ELF-1 (cell line): ENCODE results near the gene SRSF4.
"Not testable (repeated sequence)": the region's sequence is repeated elsewhere in the genome, so short reads cannot be mapped to it uniquely, and the experiment has no call there.

Experiments used
- DNase-seq: peaks from one replicate; pipeline ENCODE4 v3.0.0-alpha.2; 2016; ENCODE audit warnings: low read depth, low spot score

SRSF4 gene

DNA sequence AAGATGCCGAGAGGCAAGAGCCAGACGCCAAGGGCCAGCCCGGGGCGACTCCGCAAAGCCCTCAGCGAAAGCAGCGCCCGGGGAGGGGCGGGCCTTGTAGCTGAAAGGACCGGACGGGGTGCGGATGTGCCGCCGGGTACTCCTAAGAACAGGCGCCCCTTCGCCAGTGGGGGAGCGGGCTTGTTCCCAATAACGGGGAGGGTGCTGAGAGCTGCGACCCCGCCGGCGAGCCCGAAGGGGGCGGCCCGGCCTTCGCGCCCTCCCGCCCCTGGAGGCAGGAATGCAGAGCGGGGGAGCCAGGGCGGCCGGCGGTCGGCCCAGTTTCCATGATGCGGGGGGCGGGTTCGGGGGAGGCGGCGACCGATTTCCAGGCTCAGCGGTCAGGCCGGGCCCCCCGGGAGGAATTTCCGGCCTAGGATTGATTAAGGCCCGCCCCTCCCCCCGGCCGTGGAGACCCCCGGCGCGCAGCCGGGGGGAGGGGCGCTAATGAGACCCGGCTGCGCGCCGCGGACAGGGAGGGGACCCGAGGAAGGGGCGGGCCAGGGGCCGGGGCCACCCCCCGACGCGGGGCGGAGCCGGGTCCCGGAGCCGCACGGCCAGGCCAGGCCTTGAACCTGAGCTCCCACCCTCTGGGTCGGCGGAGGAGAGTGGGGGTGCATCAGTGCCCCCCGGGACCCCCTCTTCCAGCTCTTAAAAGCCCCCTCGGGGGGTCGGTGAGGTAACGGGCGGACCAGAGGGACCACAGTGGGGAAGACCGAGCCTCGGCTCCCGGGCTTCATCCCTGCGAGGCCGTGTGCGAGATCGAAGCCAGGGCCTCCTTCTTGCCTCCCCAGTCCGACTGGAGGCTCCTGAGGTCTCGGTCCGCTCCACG, 57.1 kb downstream of the SRSF4 start:
- DNase-seq = peak; percentile 92

DNA sequence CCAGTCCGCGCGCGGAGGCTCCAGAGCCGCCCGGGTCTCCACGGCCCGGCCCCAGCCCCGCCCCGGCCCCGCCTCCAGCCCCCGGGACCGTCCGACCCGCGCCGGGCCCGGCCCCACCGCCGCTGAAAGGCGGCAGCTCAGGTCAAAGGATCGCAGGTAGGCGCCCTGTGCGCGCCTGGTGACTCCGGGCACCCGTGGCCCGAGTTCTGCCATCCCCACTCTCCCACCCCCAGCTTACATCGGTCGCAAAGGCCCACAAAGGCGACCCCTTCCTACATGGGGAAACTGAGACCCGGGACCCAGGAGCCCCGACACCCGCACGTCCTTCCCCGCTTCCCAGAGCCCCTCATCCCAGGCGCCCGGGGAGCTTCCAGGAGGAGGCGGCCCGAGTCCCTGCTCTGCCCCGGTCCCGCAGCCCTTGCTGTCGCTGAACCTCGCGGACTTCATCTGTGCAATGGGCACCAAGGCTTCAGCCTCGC, 57.8 kb downstream of the SRSF4 start, which contains the start of gene TMEM200B:
TMEM200B (minus strand) TSS at position 17 of the 479 bp plus-strand sequence. CDS start 2,075 bp downstream, outside the sequence.
- no peak for DNase-seq

DNA sequence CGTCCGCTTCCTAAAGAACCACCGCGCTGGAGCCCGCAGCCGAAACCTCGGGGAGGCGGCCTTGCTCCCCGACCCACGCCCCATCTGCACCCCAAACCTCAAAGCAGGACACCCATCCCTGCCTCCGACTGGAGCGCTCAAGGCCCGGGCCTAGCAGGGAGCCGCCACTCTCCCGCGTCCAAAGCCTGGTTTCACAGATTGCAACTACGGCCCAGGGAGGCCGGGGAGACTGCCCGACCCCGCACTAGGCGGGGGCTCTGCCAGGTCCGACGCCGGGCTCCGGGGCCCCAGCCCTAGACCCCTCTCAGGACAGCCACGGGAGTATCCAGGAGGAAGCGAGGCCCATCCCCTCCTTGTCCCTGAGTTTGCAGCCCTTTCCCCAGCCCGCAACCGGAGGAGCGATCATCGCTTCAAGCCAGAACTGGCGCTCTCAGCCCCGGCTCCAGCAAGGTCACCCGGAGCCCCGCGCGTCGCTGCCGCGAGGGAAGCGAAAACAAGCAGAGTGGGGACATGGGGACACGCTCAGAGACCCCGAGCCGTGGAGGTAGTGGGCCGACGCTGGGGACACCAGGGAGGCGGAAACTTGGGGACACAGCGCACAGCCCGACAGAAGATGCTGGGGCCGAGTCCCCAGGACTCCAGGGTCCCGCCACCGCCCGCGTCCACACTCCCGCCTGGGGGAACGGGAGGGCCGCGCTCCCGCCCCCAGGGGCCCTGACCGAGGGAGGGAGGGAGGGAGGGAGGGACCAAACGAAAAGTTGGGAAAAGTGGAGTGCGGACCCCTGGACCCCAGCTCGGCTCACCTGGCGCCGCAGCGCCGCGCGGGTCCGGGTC, 58.4 kb downstream of the SRSF4 start:
- peak; percentile 62 for DNase-seq

DNA sequence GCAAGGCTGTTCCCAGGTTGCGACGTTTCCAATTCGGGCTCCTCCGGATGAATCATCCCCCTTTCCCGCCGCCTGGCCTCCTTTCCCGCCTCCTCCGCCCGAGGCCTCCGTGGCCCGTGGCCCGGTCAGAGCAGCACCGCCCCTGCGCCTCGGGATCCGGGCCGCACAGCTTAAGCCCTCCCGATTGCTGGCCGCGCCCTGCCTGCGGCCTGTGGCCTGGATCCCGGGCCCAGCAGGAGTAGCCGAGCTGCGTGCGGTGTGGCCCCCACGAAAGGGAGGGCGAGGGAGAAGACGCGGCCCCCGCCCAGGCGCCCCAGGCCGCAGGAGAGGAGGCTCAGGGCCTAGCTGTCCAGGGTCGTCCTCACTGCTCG, 59.0 kb downstream of the SRSF4 start:
- peak; percentile 72 for DNase-seq

DNA sequence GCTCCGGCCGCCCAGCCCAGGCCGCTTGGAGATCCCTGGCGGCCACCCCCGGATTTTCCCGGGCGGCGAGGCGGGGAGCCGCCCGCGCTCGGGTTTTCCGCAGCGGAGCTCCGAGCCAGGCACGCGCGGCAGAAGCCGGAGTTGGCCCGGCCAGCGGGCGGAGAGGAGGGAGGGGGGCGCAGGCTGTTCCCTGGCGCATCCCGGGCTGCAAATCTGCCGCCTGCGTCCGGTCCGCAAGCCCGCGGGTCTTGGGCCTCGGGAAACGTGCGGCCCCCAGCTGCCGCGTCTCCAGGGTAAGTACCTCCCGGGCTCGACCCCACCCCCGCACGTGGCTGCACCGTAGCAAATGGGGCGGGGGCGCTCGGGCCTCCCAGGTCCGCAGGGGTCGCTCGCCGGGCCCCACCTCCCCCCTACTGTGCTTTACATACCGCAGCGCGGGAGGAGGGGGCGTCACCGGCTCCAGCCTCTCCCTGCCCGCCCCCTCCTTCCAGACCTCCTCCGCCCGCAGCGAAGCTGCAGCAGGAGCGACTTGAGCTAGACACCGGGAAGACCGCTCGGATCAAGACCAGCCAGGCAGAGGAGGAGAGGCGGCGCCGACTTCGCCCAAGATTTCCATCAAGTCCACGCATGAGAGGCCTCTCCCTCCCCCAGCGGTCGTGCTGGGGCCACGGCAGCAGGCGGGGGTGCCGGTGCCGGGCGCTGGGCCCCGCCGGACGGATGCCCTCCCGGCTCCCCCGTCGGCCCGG, 59.6 kb downstream of the SRSF4 start:
- peak; percentile 91 for DNase-seq

DNA sequence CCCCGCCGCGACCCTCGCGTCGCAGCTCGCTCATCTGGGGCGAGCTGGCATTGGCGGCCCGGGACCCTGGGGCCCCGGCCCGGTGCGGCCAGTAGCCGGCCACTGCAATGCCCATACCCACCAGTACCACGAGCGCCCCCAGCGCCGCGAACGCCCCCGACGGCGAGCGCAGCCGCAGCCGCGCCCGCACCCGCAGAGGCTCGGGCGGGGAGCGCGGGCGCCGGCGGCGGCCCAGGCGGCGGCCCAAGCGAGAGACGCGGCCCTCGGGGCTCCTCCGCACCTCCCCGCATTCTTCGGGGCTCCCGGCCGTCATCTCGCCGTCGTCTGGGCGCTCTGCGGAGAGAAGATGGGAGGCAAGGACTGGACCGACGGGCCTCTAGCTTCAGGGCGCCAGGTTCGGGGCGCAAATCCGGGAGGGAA, 60.2 kb downstream of the SRSF4 start:
- no peak for DNase-seq

DNA sequence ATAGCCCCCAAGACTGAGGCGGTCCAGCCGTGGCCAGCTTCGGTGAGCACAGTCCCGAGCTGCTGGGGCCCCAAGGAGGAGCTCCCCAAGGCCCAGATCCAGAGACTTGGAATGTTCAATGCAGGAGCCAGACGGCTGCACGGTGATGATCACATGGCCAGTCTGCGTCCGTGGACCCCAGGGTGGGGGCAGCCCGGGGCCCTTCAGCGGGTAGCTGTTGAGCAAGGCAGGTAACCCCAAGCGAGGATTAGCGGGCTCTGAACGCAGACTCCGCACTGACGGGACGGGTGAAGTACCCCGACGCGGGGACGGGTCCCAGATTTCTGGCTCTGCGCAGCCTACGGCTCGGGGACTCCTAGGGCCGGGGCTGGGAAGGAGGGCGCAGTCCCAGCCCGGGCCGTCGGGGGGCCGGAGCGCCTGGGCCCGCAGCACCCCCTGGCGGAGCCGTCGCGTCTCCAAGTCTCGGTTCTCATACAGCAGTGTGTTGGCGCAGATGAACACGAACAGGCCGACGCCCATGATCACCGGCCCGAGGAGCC, 60.7 kb downstream of the SRSF4 start:
- DNase-seq = peak; percentile 89

DNA sequence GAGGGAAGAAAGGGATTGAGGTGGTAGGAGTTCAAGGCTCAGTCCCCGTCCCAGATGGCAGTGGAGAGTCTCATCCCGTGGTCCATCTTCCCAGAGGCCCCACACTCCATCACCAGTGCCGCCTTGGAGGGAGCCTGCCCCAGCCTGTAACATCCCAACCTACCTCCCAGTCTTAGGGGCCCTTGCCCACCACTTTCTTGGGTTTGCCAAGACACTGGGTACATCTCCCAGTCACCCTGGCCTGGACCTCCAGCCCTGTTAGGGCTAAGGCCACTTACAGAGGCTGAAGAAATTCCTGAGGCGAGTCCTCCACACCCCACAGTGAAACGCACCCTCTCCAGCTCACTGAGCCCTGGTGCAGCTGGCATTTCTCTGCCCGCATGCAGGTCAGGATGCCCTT, 61.3 kb downstream of the SRSF4 start:
- DNase-seq = no peak

DNA sequence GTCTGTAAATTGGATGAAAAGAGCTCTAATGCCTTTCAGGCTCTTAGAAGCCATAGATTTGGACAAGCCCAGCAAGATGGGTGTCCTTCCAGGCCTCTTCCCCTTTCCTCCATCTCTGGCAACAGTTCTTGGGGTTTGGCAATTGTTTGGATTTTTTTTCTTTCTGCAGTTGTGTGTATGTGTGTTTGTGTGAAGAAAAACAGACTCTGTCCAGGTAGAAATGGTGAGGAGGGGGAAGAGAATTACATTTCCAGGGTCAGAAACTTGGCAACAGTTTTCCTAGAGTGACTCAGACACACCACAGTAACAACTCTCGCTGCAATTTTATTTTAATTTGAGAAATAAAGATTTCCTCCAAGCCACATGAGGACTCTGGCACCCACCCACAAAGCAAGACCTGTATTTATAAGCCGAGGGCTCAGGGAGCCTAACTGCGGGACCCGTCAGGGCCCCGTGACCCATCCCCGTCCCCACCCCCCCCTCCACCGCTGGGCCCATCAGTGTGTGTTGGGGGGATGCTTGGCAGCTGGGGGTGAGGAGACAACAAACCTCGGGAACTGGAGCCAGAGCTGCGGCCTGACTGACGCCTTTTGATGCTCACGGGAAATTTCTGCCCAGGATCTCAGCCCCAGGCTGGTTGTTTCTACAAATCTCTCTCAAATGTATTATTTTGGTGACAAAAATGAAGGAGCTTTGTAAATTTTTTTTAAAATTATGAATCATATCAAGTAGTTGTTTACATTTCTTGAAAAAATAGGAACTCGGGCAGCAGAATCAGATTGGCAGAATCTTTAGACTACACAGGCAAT, 62.4 kb downstream of the SRSF4 start:
- no peak for DNase-seq

DNA sequence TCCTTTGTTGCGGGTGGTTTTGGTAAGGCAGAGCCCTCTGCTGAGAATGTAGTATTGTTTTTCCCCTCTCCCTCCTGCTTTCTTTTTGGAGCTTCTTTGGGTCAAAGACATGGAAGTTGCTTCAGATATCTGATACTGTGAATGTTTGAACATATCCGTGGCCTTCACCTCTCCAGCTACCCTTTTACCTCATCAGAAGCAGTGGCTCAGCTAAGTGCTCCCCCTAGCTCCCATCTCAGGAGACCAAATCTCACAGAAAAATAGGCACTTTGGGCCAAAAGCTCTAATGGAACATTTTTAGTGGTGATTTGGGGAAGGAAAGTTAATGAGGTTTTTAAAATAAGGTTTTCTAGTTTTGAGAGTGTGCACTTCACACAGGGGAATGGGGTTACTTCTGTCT, 64.3 kb downstream of the SRSF4 start:
- DNase-seq = no peak

DNA sequence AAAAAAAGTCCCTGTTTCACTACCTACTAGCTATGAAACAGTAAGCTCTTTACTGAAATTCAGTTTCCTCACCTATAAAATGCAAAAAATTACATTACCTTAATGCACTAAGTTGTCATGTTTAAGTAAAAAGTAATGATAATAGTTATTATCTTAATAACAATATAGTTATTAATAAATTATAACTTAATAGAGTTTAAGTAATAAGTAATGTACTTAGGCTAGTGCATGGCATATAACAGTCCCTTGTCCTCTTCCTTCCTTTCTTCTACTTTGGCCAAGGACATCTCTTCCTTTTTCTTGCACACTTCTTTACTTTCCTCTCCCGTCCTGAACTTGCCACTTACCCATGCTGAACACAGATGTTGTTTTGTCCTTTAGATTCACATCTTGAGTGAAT, 67.0 kb downstream of the SRSF4 start:
- DNase-seq = no peak

DNA sequence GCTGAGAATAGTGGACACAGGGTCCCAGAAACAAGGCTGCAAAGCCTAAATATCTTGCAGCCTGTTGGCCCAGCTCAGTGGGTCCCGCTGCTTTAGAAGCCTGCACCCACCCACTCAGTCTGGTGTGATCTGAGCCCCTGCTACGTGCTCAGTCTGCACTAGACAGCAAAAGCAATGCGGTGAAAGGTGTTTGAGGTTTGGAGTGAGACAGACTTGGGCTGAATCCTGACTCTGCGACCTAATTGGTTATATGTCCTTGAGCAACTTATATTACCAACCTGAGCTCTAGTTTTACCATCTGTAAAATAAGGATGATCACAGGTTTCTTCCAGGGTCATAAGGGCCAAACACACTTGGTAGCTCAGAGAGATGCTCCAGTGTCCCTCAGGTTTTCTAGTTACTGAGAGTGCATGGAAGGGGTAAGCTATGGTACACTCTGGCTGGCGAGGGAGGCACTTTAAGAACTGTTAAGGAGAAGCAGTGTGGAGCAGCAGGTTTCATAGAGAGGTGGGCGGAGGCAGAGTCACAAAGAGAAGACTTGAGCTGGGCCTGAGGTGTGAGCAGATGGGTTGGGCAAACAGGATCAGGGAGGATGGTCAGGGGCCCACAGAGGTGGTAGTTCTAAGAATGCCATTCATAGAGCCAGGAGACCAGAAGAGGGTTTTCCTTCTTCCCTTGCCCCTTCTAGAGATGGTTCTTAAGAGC, 68.1 kb downstream of the SRSF4 start:
- DNase-seq = no peak

DNA sequence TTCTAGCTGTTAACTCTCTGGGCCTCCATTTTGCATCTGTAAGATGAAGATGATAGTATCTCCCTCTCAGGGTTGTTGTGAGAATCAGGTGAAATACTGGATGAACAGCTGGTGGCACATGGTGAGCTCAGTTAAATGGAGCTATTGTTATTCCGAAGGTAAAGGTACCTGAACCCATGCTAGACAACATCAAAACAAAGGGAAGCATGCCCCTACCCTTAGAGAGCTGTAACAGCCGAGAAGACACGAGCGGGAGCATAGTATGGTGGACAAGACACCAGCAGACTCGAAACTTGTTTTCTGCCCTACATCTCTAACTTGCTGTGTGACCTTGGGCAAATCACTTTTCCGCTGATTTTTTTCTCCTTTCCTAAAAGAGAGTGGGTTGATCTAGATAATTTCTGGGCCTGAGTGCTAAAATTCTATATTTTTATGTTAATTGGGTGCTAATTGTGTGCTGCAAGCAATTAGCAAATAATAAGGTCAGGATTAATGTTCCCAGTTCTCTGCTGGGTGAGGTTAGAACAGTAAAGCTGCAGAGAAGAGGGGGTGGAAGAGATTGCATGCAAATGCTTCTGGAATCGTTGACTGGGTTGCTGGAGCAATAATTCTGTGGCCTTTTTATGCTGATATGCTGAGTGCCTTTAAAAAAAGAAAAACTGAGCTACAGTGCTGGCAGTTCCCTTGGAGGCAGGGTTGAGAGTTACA, 68.8 kb downstream of the SRSF4 start:
- DNase-seq = no peak

DNA sequence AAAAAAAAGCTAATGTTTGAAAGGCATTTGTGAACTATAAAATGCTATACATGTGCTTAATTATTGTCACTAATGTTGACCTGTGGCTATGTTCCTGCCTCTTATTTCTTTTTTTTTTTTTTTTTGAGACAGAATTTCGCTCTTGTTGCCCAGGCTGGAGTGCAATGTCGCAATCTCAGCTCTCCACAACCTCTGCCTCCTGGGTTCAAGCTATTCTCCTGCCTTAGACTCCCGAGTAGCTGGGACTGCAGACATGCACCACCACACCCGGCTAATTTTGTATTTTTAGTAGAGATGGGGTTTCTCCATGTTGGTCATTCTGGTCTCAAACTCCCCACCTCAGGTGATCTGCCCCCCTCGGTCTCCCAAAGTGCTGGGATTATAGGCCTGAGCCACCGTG, 73.7 kb downstream of the SRSF4 start:
- not testable (repeated sequence) for DNase-seq

DNA sequence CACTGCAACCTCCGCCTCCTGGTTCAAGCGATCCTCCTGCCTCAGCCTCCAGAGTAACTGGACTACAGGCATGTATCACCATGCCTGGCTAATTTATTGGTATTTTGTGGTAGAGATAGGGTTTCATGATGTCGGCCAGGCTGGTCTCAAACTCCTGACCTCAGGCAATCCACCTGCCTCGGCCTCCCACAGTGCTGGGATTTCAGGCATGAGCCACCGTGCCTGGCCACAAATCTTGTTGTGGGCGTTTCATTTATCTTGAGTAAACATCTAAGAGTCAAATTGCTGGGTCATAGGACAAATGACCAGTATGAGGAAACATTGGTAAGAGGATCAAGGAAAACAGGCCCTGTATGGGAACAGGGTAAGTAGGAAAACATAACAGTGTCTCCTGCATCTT, 75.9 kb downstream of the SRSF4 start:
- peak; percentile 47 for DNase-seq

DNA sequence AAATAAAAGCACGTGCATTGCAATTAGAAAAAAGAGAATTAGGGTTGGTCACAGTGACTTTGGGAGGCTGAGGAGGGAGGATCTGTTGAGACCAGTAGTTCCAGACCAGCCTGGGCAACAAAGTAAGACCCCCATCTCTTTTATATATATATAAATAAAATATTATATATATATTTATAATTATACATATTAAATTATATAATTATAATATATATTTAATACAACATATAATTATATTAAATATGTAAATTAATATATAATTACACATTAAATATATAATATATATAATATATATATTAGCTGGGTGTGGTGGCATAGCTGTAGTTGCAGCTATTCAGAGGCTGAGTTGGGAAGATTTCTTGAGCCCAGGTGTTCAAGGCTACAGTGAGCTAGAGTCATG, 81.2 kb downstream of the SRSF4 start:
- no peak for DNase-seq

DNA sequence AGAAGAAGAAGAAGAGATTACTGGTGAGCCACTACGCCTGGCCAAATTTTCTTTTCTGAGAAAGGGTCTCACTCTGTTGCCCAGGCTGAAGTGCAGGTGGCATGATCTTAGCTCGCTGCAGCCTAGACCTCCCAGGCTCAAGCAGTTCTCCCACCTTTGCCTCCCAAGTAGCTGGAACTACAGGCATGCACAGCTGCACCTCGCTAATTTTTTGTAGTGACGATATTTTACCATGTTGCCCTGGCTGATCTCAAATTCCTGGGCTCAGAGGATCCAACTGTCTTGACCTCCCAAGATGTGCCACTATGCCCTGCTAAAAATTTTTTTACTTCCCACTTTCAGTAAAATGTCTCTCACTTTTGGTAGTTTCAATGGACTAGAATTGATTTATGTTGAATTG, 82.4 kb downstream of the SRSF4 start:
- DNase-seq = no peak
